K562 (cell line): ENCODE data around the gene CMBL. TPM values are rescaled to one million over a fixed set of nuclear protein-coding genes. Genes with fewer than 3 reads are reported as not detected.
A peak's percentile ranks its signal among the peaks of the same experiment; 100 is the strongest.

ENCODE experiments used
- FOS ChIP-seq: IDR thresholded peaks from 3 replicates; pipeline ENCODE4 v1.6.1; 2011; ENCODE audit not compliant: insufficient read length; ENCODE audit errors: extremely low read depth
- FUS ChIP-seq: fragments of 200-400 bp; formaldehyde crosslinking; optimal IDR thresholded peaks from 2 replicates; pipeline ENCODE3; 2017; ENCODE audit warnings: low read depth, low read length
- GABPB1 ChIP-seq: sonication (generic); formaldehyde crosslinking; IDR thresholded peaks from 2 replicates; pipeline ENCODE4 v1.8.0; 2022; ENCODE audit warnings: mild to moderate bottlenecking, missing genetic modification reagents
- HIVEP1 ChIP-seq: fragments of 250-450 bp; sonication (Bioruptor Pico); IDR thresholded peaks from 2 replicates; pipeline ENCODE4 v1.4.0; 2020; ENCODE audit warnings: mild to moderate bottlenecking
- HNRNPK ChIP-seq: fragments of 200-400 bp; formaldehyde crosslinking; IDR thresholded peaks from one replicate; pipeline ENCODE4 v1.6.1; 2018; ENCODE audit warnings: mild to moderate bottlenecking, low read depth, low read length; ENCODE audit not compliant: poor library complexity, severe bottlenecking
- KHSRP ChIP-seq: fragments of 450-650 bp; IDR thresholded peaks from 2 replicates; pipeline ENCODE4 v1.6.1; 2017
- MED1 ChIP-seq: sonication (generic); formaldehyde crosslinking; IDR thresholded peaks from 2 replicates; pipeline ENCODE4 v1.8.1; 2023; ENCODE audit warnings: missing genetic modification reagents, borderline replicate concordance
- MEF2D ChIP-seq: conservative IDR thresholded peaks from 2 replicates; pipeline ENCODE4 v1.6.1; 2016; ENCODE audit warnings: low read depth, missing genetic modification characterization, missing compliant biosample characterization
- SIN3B ChIP-seq: fragments of 450-650 bp; IDR thresholded peaks from 2 replicates; pipeline ENCODE4 v1.6.1; 2017; ENCODE audit warnings: low read depth, mild to moderate bottlenecking, moderate library complexity
- SLC30A9 ChIP-seq: fragments of 250-450 bp; sonication (Bioruptor Pico); IDR thresholded peaks from 2 replicates; pipeline ENCODE4 v1.8.0; 2022; ENCODE audit warnings: mild to moderate bottlenecking, moderate library complexity
- TCF7 ChIP-seq: sonication (generic); IDR thresholded peaks from 2 replicates; pipeline ENCODE4 v1.6.1; 2016; ENCODE audit warnings: antibody characterized with exemption, borderline replicate concordance
- TCFL5 ChIP-seq: fragments of 250-450 bp; sonication (Bioruptor Pico); conservative IDR thresholded peaks from 2 replicates; pipeline ENCODE4 v1.6.1; 2021; ENCODE audit warnings: mild to moderate bottlenecking, moderate library complexity, matching md5 sums
- ZNF165 ChIP-seq: fragments of 250-450 bp; sonication (Bioruptor Pico); IDR thresholded peaks from 2 replicates; pipeline ENCODE4 v1.4.0; 2020; ENCODE audit warnings: borderline replicate concordance
- ZNF609 ChIP-seq: sonication (generic); formaldehyde crosslinking; IDR thresholded peaks from 2 replicates; pipeline ENCODE4 v1.8.1; 2023; ENCODE audit warnings: missing genetic modification reagents, mild to moderate bottlenecking, borderline replicate concordance
- ZNF644 ChIP-seq: fragments of 200-800 bp; sonication (Bioruptor generic); IDR thresholded peaks from 2 replicates; pipeline ENCODE4 v1.6.1; 2016; ENCODE audit warnings: low read depth, missing genetic modification characterization, missing compliant biosample characterization
- ZNF668 ChIP-seq: fragments of 250-450 bp; sonication (Bioruptor Pico); IDR thresholded peaks from 2 replicates; pipeline ENCODE4 v1.8.0; 2022; ENCODE audit warnings: mild to moderate bottlenecking, inconsistent platforms
- polyA plus RNA-seq, 8 experiments: library from polyadenylated mRNA; depleted of rRNA in 4 of 8; stranded (reverse) in 5 of 8; unstranded in 3 of 8; fragments of >200 nt; fragmentation: Nextera tagmentation in 2 of 8; fragmentation: Illumina TruSeq in 1 of 8; extraction: Ambion mirVana in 2 of 8; extraction: Trizol in 1 of 8; gene quantifications; 2 replicates each; pipeline versions ENCODE4 v1.2.1 to v1.2.3, GENCODE V29; 2011 to 2014; ENCODE audit warnings: inconsistent platforms in 1 of 8, missing spikeins in 1 of 8
- total RNA-seq, 7 experiments: library from RNA; depleted of rRNA in 6 of 7; stranded (reverse); fragments of >200 nt in 6 of 7; fragmentation: Illumina TruSeq in 2 of 7; extraction: Trizol in 2 of 7; gene quantifications; 2 replicates each; pipeline versions ENCODE4 v1.2.1 to v1.2.3, GENCODE V29; 2011 to 2021; ENCODE audit warnings: low replicate concordance in 1 of 7
- TF ChIP-seq, protein P1 (sequence below): fragments of 450-650 bp; IDR thresholded peaks from 2 replicates; pipeline ENCODE4 v1.6.1; 2016; ENCODE audit warnings: low read depth, mild to moderate bottlenecking, moderate library complexity
- TF ChIP-seq, protein P2 (sequence below): sonication (generic); formaldehyde crosslinking; IDR thresholded peaks from 2 replicates; pipeline ENCODE4 v1.8.1; 2023; ENCODE audit warnings: mild to moderate bottlenecking, missing genetic modification reagents, moderate library complexity
- TF ChIP-seq, protein P3 (sequence below): fragments of 250-450 bp; sonication (Bioruptor Pico); IDR thresholded peaks from 2 replicates; pipeline ENCODE4 v1.5.0; 2021; ENCODE audit warnings: mild to moderate bottlenecking, borderline replicate concordance

The CMBL gene
- total and polyA plus RNA-seq, 9 of the 15 experiments (the other 6 are each of a cell fraction or from before 2014, with no cell fraction given) = 22.6 to 192 (median 71.1) TPM

DNA sequence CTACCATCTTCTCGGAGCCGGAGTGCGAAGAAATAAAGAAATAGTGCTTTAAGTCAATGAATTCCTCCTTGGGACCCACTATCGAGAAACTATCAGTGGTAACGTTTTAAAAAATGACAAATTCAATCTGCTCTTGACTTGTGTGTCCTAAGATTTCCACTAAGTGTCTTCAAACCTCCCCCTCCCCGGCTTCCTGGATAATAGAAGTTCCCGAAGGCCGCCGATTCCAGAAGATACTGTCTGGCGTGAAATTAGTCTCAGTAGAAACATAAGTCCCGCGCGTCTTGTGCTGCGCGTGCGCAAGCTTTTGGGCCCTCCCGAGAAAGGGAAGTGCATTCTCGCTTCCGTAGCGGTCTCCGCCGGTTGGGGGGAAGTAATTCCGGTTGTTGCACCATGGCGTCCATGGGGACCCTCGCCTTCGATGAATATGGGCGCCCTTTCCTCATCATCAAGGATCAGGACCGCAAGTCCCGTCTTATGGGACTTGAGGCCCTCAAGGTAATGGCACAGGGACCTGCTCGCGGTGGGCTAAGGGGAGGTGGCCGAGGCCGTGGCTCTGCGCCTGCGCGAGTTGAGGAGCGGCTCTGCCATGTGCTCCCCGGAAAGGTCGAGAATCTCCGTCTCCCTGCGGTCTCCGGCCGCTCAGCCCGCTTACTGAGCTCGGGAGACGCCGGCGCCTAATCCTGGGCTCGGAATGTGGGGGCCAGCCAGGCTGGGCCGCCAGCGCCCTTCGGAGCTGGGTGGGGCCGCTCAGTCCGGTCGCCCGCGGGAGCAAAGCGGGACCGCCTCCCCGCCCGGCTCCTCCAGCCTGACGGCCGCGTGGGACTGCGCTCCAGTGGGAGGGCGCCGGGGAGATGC is 57.5 kb downstream of the CMBL start, which contains the start of gene CCT5 (continued):
- TF ChIP-seq SIN3B (peak; percentile 48; the same call in 1 of the 2 replicates), MED1 (no peak), SLC30A9 (CRISPR knock-in tag) (no peak), FOS (no peak), GABPB1 (CRISPR knock-in tag) (peak; percentile 82), MEF2D (tag) (no peak; the same call in 1 of the 2 replicates), TCFL5 (no peak), ZNF609 (CRISPR knock-in tag) (0 out of 2 replicates have a peak, but pooled peaks have one; percentile 25), HNRNPK (no peak), KHSRP (no peak), ZNF644 (tag) (0 out of 2 replicates have a peak, but pooled peaks have one; percentile 57), HIVEP1 (CRISPR knock-in tag) (no peak), ZNF668 (CRISPR knock-in tag) (no peak), ZNF165 (CRISPR knock-in tag) (peak; percentile 49; the same call in 1 of the 2 replicates), TCF7 (no peak), FUS (no peak)
- TF ChIP-seq, protein P1, sequence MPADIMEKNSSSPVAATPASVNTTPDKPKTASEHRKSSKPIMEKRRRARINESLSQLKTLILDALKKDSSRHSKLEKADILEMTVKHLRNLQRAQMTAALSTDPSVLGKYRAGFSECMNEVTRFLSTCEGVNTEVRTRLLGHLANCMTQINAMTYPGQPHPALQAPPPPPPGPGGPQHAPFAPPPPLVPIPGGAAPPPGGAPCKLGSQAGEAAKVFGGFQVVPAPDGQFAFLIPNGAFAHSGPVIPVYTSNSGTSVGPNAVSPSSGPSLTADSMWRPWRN = peak; percentile 25; the same call in 1 of the 2 replicates
- TF ChIP-seq, protein P2, sequence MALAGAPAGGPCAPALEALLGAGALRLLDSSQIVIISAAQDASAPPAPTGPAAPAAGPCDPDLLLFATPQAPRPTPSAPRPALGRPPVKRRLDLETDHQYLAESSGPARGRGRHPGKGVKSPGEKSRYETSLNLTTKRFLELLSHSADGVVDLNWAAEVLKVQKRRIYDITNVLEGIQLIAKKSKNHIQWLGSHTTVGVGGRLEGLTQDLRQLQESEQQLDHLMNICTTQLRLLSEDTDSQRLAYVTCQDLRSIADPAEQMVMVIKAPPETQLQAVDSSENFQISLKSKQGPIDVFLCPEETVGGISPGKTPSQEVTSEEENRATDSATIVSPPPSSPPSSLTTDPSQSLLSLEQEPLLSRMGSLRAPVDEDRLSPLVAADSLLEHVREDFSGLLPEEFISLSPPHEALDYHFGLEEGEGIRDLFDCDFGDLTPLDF = no peak; the same call in 1 of the 2 replicates
- TF ChIP-seq, protein P3, sequence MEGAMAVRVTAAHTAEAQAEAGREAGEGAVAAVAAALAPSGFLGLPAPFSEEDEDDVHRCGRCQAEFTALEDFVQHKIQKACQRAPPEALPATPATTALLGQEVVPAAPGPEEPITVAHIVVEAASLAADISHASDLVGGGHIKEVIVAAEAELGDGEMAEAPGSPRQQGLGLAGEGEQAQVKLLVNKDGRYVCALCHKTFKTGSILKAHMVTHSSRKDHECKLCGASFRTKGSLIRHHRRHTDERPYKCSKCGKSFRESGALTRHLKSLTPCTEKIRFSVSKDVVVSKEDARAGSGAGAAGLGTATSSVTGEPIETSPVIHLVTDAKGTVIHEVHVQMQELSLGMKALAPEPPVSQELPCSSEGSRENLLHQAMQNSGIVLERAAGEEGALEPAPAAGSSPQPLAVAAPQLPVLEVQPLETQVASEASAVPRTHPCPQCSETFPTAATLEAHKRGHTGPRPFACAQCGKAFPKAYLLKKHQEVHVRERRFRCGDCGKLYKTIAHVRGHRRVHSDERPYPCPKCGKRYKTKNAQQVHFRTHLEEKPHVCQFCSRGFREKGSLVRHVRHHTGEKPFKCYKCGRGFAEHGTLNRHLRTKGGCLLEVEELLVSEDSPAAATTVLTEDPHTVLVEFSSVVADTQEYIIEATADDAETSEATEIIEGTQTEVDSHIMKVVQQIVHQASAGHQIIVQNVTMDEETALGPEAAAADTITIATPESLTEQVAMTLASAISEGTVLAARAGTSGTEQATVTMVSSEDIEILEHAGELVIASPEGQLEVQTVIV = no peak
